Heart left ventricle (tissue), 16 donors: ENCODE results near the gene EIF4E2. TPM values are rescaled to one million over a fixed set of nuclear protein-coding genes. Genes with fewer than 3 reads are reported as not detected.

Experiments used
- ATAC-seq, 4 donors: fragments of 200-7000 bp; cut with Tn5 transposase; one replicate each; pipeline ENCODE4 v1.9.1; 2020 to 2022; ENCODE audit warnings: moderate library complexity in 4 of 4, mild to moderate bottlenecking in 3 of 4, moderate number of reproducible peaks in 1 of 4
- DNase-seq, 5 donors: peaks; one replicate each; pipeline ENCODE4 v3.0.0-alpha.2; 2020
- H3K27ac ChIP-seq, 12 donors: fragments of 200-600 bp; sonication (generic) in 4 of 12; one replicate each; pipeline versions ENCODE4 v1.5.0 to v1.8.0; 2016 to 2022; ENCODE audit warnings: mild to moderate bottlenecking in 2 of 12
- H3K27me3 ChIP-seq, 9 donors: fragments of 200-600 bp; sonication (generic) in 2 of 9; one replicate each; pipeline versions ENCODE4 v1.5.1 to v1.8.0; 2016 to 2022; ENCODE audit warnings: mild to moderate bottlenecking in 3 of 9
- H3K36me3 ChIP-seq, 9 donors: fragments of 200-600 bp; sonication (generic) in 2 of 9; one replicate each; pipeline versions ENCODE4 v1.5.0 to v1.8.0; 2018 to 2022; ENCODE audit warnings: mild to moderate bottlenecking in 2 of 9
- H3K4me1 ChIP-seq, 12 donors: fragments of 200-600 bp; sonication (generic) in 4 of 12; one replicate each; pipeline versions ENCODE4 v1.5.0 to v1.8.0; 2016 to 2022; ENCODE audit warnings: mild to moderate bottlenecking in 3 of 12
- H3K4me3 ChIP-seq, 12 donors: fragments of 200-600 bp; sonication (generic) in 4 of 12; one replicate each; pipeline versions ENCODE4 v1.5.0 to v1.8.0; 2017 to 2022; ENCODE audit warnings: mild to moderate bottlenecking in 9 of 12, moderate library complexity in 4 of 12
- H3K9me3 ChIP-seq, 12 donors: fragments of 200-600 bp; sonication (generic) in 4 of 12; one replicate each; pipeline versions ENCODE4 v1.5.0 to v1.8.0; 2016 to 2022; ENCODE audit warnings: mild to moderate bottlenecking in 1 of 12
- CTCF ChIP-seq, 12 donors: fragments of 200-600 bp; sonication (generic) in 4 of 12; IDR thresholded peaks; one replicate each; pipeline versions ENCODE4 v1.5.0 to v1.8.0; 2018 to 2022; ENCODE audit warnings: antibody characterized with exemption in 12 of 12, mild to moderate bottlenecking in 5 of 12
- POLR2A ChIP-seq, 2 donors: fragments of 450-650 bp; IDR thresholded peaks; one replicate each; pipeline ENCODE4 v1.6.1; 2017; ENCODE audit warnings: antibody characterized with exemption in 2 of 2, mild to moderate bottlenecking in 2 of 2, moderate library complexity in 2 of 2
- WGBS, 4 donors: extraction: QIAGEN DNeasy Blood & Tissue Kit in 2 of 4; methylation state at CpG; one replicate each; pipeline versions ENCODE4 v1.1.5 to v1.1.7; 2013 to 2018; 5-methylcytosine and 5-hydroxymethylcytosine counted together
- intact Hi-C, 10 donors: fragments of 100-400 bp; cut with DNase I; formaldehyde crosslinking; loops; one replicate each; pipeline versions ENCODE4 v1.11.1 to v1.14.2; 2022
- polyA plus RNA-seq, 2 donors: library from polyadenylated mRNA; stranded (reverse); fragments of 200-250 nt; gene quantifications; one replicate each; pipeline ENCODE4 v1.2.3, GENCODE V29; 2013
- total RNA-seq, 9 donors: library from RNA; depleted of rRNA in 2 of 9; stranded (reverse); fragments of >200 nt in 2 of 9; fragmentation: NEBNext Ultra II Directional in 3 of 9; extraction: Animal tissue kit (Norgen Biotek cat#: 25700) in 3 of 9; gene quantifications; one replicate each; pipeline versions ENCODE4 v1.1.0 to v1.2.4, GENCODE V29; 2016 to 2023
- donor health status: ischemic (EF 13 %, LVEDD 7.1; RV severe dilation, severe dysfunction).
- donor health status: healthy with polysubstance abuse.
- donor health status: DM: no; HTN: yes; CAD: no.
- donor health status: DM: no; HTN: no; CAD: no.
- donor health status: ischemic (EF 25% LVEDD 6.9; RV normal size, moderate dysfunction).
- donor health status: ischemic (EF 25% LVEDD 5.7; RV mildly dilated, moderate dysfunction).
- donor health status: healthy.
- donor health status: DM: yes; HTN: yes; CAD: no.
- donor health status: ischemic (EF 35%, LVEDD 5.7; RV mildly dilated, moderate dysfunction).
- donor health status: nonischemic (EF 11% LVEDD 7.7; RV severe dilation, severe dysfunction).
- donor health status: DM: yes; HTN: yes; CAD: no.
- donor health status: PGD.
- donor health status: ischemic (EF 29% LVEDD 5.4; RV normal size, mild dysfunction).
- donor health status: nonischemic (EF 23%, LVEDD 6.1; RV moderate dilation, normal function).

The EIF4E2 gene
- total and polyA plus RNA-seq, 11 donors = 15.3 to 54.0 (median 38.8) TPM

DNA sequence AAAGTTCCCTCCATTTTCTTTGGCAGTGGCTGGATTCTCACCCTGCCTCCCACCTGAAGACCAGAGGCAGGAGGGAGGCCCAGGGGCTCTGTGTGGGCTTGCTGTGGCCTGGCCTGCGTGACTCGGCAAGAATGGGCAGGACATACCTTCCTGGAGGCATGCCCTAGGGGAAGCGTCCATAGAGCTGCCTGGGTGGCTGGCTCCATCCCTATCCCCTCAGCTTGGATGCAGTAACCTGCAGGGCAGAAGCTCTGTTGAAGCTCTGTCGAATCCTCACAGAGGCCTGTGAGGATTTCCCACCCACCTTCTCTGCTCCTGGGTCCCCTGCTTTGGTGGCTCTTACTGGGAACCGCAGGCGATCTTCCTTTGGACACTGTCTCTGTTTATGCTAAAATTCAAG, 31.6 kb upstream of the EIF4E2 start:
- Histone ChIP-seq H3K27ac (no peak overlapping the region), H3K4me3 (no peak overlapping the region), H3K36me3 (no peaks in the 10 kb centered on the region), H3K4me1 (peaks cover 0 to 22% (median 11%) of the 10 kb centered on the region in 12 donors), H3K27me3 (peaks cover 24 to 53% (median 36%) of the 10 kb centered on the region in 9 donors), H3K9me3 (no peaks in the 10 kb centered on the region)
- ATAC-seq (no peak), DNase-seq (no peak)
- WGBS, 4 donors = 61 to 73% (median 71%) methylated on average over 6 of the region's 6 CpGs
- intact Hi-C loops = loop anchor here in 1 of 10 donors (5.0 kb wide), 1 partner anchor 72 kb away; no protein-coding TSS in a partner anchor
- TF ChIP-seq POLR2A (IDR thresholded peaks at IDR 0.05) (no peak), CTCF (IDR thresholded peaks at IDR 0.05) (no peak)

GRCh38 chr2:232519581-232520438, 30.7 kb upstream of the EIF4E2 start, which contains the start of gene PRSS56:
Gene PRSS56 (plus strand): TSS chr2:232520388. CDS start chr2:232520599, 211 bp downstream.
- no peaks in the 10 kb centered on the region for H3K9me3 ChIP-seq
- no peak for ATAC-seq
- no peak within 1 kb of the TSS for H3K27ac ChIP-seq
- no peak within 1 kb of the TSS for H3K4me3 ChIP-seq
- no peaks in the 10 kb centered on the region for H3K36me3 ChIP-seq
- TF ChIP-seq POLR2A (IDR thresholded peaks at IDR 0.05) (no peak), CTCF (IDR thresholded peaks at IDR 0.05) (no peak)
- no peak for DNase-seq
- intact Hi-C loops = loop anchor here (2.0 to 10.0 kb wide), 8 partner anchors 68 to 615 kb away; no protein-coding TSS in a partner anchor
- peaks cover 30 to 63% (median 45%) of the 10 kb centered on the region in 9 donors for H3K27me3 ChIP-seq
- H3K4me1 ChIP-seq = peaks cover 0 to 31% (median 15%) of the 10 kb centered on the region in 12 donors
- 57 to 60% (median 59%) methylated on average over 15 to 19 of the region's 19 CpGs for WGBS, 4 donors

DNA sequence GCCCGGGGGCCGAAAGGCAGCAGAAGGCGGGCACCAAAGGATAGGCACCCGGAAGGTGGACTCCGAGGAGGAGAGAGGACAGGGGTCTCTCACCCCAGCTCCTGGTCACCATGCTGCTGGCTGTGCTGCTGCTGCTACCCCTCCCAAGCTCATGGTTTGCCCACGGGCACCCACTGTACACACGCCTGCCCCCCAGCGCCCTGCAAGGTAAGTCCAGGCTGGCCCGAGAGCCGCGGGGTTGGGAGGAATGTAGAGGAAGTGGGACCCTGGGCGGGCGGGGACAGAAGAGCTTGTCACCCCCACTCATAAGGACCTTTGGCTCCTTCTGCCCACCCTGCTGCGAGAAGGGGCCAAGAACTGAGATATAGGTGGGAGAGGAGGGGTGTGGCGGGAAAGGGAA, 30.0 kb upstream of the EIF4E2 start:
- no peak for ATAC-seq
- Histone ChIP-seq H3K4me3 (no peak overlapping the region), H3K9me3 (no peaks in the 10 kb centered on the region), H3K27me3 (peaks cover 30 to 70% (median 47%) of the 10 kb centered on the region in 9 donors), H3K27ac (no peak overlapping the region), H3K4me1 (peaks cover 0 to 38% (median 20%) of the 10 kb centered on the region in 12 donors), H3K36me3 (no peaks in the 10 kb centered on the region)
- 74 to 82% (median 80%) methylated on average over 14 to 15 of the region's 15 CpGs for WGBS, 4 donors
- TF ChIP-seq CTCF (IDR thresholded peaks at IDR 0.05) (no peak), POLR2A (IDR thresholded peaks at IDR 0.05) (no peak)
- intact Hi-C loops = loop anchor here (2.0 to 10.0 kb wide), 7 partner anchors 68 to 616 kb away; no protein-coding TSS in a partner anchor
- no peak for DNase-seq

DNA sequence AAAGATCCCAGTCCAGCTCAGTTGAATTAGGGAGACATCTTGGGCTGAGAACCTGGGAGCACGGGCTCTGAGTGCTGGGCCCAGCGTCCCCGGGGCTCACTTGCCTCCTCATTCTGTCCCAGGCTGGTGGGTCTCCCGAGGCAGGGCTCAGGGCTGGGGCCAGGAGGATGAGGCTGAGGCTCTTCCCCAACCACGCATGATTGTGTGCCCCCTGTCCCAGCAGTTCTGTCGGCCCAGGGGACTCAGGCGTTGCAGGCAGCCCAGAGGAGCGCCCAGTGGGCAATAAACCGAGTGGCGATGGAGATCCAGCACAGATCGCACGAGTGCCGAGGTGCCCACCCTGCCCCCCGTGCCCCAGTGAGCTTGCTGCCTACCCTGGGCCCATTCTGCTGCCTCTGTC, 29.4 kb upstream of the EIF4E2 start:
- Histone ChIP-seq H3K9me3 (no peaks in the 10 kb centered on the region), H3K4me3 (no peak overlapping the region), H3K27ac (no peak overlapping the region), H3K27me3 (peaks cover 30 to 72% (median 47%) of the 10 kb centered on the region in 9 donors), H3K4me1 (peaks cover 0 to 44% (median 21%) of the 10 kb centered on the region in 12 donors), H3K36me3 (no peaks in the 10 kb centered on the region)
- TF ChIP-seq CTCF (IDR thresholded peaks at IDR 0.05) (no peak), POLR2A (IDR thresholded peaks at IDR 0.05) (no peak)
- ATAC-seq (no peak), DNase-seq (no peak)
- intact Hi-C loops = loop anchor here (2.0 to 10.0 kb wide), 7 partner anchors 69 to 616 kb away; no protein-coding TSS in a partner anchor
- WGBS, 4 donors = 86 to 97% (median 91%) methylated on average over 7 to 14 of the region's 14 CpGs
